ENCODE data around the gene GIPC2. TPM values are rescaled to one million over a fixed set of nuclear protein-coding genes. Genes with fewer than 3 reads are reported as not detected.
A peak's percentile ranks its signal among the peaks of the same experiment; 100 is the strongest.
"Not testable (repeated sequence)": the region's sequence is repeated elsewhere in the genome, so short reads cannot be mapped to it uniquely, and the experiment has no call there.

GIPC2 gene
- total RNA-seq, 1 donor from 2014 or later: 4.1 TPM

DNA sequence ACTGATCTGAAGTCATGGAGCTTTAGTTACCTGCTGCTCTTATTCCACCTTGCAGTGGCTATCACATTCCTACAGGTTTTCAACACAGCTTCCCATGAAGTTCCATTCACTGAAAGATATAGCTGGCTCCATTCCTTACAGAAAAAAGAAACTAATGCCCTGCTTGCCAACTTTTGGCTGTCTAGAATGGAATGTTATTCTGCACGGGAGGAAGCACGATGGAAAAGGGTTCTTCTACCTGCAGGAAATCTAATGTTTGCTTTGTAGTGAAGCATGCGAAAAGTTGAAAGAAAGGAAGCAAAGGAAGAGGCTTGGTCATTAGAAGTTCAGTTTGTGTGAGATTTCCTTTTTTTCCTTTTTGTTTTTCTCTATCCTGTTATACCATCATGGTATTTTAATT, 32.6 kb downstream of the GIPC2 start:
- no peaks in the 10 kb centered on the region for H3K9me3 ChIP-seq
- no peaks in the 10 kb centered on the region for H3K27me3 ChIP-seq
- no peak overlapping the region for H3K27ac ChIP-seq
- no peaks in the 10 kb centered on the region for H3K36me3 ChIP-seq
- intact Hi-C loops (cut with DNase I): no loop called here
- DNase-seq (no peak), ATAC-seq (no peak)
- TF ChIP-seq, protein P1, sequence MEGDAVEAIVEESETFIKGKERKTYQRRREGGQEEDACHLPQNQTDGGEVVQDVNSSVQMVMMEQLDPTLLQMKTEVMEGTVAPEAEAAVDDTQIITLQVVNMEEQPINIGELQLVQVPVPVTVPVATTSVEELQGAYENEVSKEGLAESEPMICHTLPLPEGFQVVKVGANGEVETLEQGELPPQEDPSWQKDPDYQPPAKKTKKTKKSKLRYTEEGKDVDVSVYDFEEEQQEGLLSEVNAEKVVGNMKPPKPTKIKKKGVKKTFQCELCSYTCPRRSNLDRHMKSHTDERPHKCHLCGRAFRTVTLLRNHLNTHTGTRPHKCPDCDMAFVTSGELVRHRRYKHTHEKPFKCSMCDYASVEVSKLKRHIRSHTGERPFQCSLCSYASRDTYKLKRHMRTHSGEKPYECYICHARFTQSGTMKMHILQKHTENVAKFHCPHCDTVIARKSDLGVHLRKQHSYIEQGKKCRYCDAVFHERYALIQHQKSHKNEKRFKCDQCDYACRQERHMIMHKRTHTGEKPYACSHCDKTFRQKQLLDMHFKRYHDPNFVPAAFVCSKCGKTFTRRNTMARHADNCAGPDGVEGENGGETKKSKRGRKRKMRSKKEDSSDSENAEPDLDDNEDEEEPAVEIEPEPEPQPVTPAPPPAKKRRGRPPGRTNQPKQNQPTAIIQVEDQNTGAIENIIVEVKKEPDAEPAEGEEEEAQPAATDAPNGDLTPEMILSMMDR (IDR thresholded peaks at IDR 0.05): no peak
- no peak overlapping the region for H3K4me3 ChIP-seq
- H3K4me1 ChIP-seq: peaks cover 4% of the 10 kb centered on the region

DNA sequence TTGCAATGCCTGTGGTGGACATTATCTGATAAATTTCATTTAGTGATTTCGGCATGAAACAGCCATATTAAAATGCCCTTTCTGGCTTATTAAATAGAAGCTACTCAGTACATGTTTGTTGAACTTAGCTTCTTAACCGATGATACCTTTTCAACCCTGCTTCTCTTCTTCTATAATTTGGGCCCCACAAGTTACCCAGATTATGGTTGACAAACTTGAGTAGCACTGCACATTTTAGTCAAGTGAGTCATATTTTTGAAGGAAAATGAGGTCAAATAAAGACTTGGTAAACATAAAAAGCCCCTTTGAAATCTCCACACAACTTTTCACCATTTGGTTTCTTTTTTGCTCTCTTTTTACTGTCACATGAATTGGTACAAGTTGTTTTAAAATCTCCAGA, 33.8 kb downstream of the GIPC2 start:
- no peaks in the 10 kb centered on the region for H3K9me3 ChIP-seq
- TF ChIP-seq, protein P1 (IDR thresholded peaks at IDR 0.05): no peak
- DNase-seq (no peak), ATAC-seq (no peak)
- no peak overlapping the region for H3K4me3 ChIP-seq
- no peak overlapping the region for H3K27ac ChIP-seq
- no peaks in the 10 kb centered on the region for H3K27me3 ChIP-seq
- intact Hi-C loops (cut with DNase I): no loop called here
- H3K36me3 ChIP-seq: no peaks in the 10 kb centered on the region
- peaks cover 4% of the 10 kb centered on the region for H3K4me1 ChIP-seq

DNA sequence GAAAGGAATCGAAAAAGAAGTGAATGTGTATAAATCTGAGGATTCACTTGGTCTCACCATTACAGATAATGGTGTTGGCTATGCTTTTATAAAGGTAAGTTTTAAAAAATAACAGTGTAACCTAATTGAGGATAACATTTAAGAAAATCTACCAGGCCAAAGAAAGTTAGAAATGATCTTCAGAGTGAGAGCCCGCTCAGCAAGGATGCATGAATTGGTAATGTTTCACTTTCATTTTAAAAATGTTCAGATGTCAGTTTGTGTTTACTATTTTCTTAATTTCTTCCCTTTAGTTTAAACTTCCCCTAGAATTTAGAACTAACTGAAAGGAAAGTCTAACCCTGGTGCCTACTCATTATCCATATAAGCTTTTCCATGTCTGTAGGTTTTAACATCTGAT, 35.0 kb downstream of the GIPC2 start:
- Histone ChIP-seq H3K9me3 (no peaks in the 10 kb centered on the region), H3K27me3 (no peaks in the 10 kb centered on the region), H3K27ac (peak overlapping the region; percentile 5), H3K4me3 (peak overlapping the region; percentile 12), H3K36me3 (no peaks in the 10 kb centered on the region), H3K4me1 (peaks cover 4% of the 10 kb centered on the region)
- TF ChIP-seq, protein P1 (IDR thresholded peaks at IDR 0.05): no peak
- ATAC-seq (no peak), DNase-seq (no peak)
- intact Hi-C loops (cut with DNase I): no loop called here

DNA sequence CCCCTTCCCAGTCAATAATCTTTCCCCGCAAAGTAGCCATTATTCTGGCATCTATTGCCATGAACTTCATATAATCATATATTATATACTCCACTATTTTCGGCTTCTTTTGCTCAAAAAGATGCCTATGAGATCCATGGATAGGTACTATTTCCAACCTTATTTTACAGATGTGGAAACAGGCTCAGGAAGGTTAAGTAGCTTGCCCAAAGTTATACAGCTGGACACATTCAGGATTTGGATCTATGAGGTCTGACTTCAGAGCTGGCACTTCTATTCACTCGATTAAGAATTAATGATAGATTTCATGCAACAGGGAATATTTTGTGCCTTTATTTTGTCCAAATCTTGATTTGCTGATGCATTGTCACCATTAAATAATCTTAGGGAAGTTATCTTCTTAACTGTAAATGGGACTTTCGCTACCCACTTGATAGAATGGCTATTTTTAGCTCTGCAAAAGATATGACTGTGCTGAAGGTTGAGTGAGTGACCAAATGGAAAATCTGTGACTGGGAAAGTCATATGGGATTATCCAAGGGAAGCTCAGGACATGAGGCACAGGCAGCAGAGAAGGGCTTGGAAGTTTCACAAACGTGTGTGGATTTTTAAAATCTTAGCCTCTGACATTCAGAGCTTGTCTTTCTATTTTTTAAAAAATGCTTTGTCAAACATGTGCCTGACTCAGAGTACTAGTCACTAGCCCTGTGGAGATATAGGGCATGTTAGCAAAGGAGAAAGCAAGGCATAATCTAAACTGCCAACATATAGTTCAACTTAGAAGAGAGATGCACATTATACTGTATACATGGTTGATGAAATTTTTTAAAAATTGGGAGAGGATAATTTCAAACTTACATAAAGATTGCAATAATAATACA, 36.5 kb downstream of the GIPC2 start:
- peaks cover 4% of the 10 kb centered on the region for H3K4me1 ChIP-seq
- H3K4me3 ChIP-seq: no peak overlapping the region
- TF ChIP-seq, protein P1 (IDR thresholded peaks at IDR 0.05): no peak
- H3K27me3 ChIP-seq: no peaks in the 10 kb centered on the region
- peaks cover 8% of the 10 kb centered on the region for H3K9me3 ChIP-seq
- ATAC-seq (no peak), DNase-seq (no peak)
- H3K36me3 ChIP-seq: no peaks in the 10 kb centered on the region
- H3K27ac ChIP-seq: no peak overlapping the region
- intact Hi-C loops (cut with DNase I): no loop called here

DNA sequence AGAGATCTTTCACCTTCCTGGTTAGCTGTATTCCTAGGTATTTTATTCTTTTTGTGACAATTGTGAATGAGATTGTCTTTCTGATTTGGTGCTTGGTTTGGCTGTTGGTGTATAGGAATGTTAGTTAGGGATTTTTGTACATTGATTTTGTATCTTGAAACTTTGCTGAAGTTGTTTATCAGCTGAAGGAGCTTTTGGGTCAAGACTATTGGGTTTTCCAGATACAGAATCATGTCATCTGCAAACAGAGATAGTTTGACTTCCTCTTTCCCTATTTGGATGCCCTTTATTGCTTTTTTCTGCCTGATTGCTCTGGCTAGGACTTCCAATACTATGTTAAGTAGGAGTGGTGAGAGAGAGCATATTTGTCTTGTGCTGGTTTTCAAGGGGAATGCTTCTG, 38.9 kb downstream of the GIPC2 start:
- intact Hi-C loops (cut with DNase I); H3K27ac ChIP-seq; H3K4me1 ChIP-seq; H3K4me3 ChIP-seq; H3K36me3 ChIP-seq; H3K27me3 ChIP-seq; DNase-seq; ATAC-seq; H3K9me3 ChIP-seq: not testable (repeated sequence)

DNA sequence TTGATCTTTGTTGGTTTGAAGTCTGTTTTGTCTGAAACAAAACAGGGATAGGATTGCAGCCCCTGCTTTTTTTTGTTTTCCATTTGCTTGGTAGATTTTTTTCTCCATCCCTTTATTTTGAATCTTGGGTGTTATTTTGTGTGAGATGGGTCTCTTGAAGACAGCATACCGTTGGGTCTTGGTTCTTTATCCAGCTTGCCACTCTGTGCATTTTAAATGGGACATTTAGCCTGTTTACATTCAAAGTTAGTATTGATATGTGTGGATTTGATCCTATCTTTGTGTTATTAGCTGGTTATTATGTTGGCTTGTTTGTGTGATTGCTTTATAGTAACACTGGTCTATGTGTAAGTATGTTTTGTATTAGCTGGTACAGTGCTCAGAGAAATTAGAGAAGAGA, 40.9 kb downstream of the GIPC2 start:
- DNase-seq (no peak), ATAC-seq (no peak)
- Histone ChIP-seq H3K27me3 (no peaks in the 10 kb centered on the region), H3K4me1 (no peaks in the 10 kb centered on the region), H3K9me3 (peaks cover 8% of the 10 kb centered on the region), H3K36me3 (no peaks in the 10 kb centered on the region), H3K27ac (no peak overlapping the region), H3K4me3 (no peak overlapping the region)
- intact Hi-C loops (cut with DNase I): no loop called here
- TF ChIP-seq, protein P1 (IDR thresholded peaks at IDR 0.05): no peak
